ENCODE results near the gene TRPV3.

The TRPV3 gene

DNA sequence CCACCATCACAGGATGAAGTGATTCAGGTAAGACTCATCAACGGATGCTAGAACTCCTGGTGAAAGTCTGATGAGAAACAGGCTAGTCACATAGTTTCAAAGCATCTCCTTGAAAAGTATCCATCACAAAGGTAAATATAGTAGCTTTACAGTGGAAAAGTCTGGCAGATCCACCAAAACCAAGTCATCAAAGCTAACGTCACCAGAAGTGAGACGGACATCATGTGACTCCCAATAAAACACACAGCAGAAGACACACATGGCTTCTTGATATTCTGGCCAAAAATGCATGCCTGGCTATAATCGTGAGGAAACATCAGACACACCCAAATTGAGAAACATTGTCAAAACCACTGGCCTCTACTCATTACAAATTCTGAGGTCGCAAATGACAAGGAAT, 17.9 kb upstream of the TRPV3 start:
- peak; percentile 55 to 81 for DNase-seq (ENCODE audit: low read depth in 2 of 2)
- TF ChIP-seq, protein P1, sequence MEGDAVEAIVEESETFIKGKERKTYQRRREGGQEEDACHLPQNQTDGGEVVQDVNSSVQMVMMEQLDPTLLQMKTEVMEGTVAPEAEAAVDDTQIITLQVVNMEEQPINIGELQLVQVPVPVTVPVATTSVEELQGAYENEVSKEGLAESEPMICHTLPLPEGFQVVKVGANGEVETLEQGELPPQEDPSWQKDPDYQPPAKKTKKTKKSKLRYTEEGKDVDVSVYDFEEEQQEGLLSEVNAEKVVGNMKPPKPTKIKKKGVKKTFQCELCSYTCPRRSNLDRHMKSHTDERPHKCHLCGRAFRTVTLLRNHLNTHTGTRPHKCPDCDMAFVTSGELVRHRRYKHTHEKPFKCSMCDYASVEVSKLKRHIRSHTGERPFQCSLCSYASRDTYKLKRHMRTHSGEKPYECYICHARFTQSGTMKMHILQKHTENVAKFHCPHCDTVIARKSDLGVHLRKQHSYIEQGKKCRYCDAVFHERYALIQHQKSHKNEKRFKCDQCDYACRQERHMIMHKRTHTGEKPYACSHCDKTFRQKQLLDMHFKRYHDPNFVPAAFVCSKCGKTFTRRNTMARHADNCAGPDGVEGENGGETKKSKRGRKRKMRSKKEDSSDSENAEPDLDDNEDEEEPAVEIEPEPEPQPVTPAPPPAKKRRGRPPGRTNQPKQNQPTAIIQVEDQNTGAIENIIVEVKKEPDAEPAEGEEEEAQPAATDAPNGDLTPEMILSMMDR (IDR thresholded peaks at IDR 0.05; ENCODE audit: low read depth, low read length) = no peak
- H3K4me3 ChIP-seq (replicated peaks in 1 of 2; ENCODE audit: low read depth in 2 of 2, low read length in 2 of 2) = no peak overlapping the region

- no peak overlapping the region for H3K4me3 ChIP-seq (replicated peaks in 1 of 2; ENCODE audit: low read depth in 2 of 2, low read length in 2 of 2)
- TF ChIP-seq, protein P1 (IDR thresholded peaks at IDR 0.05; ENCODE audit: low read depth, low read length) = no peak
- DNase-seq (ENCODE audit: low read depth in 2 of 2) = no peak
Observed at GRCh38 chr17:3574231-3574630, 16.6 kb upstream of the TRPV3 start.

DNA sequence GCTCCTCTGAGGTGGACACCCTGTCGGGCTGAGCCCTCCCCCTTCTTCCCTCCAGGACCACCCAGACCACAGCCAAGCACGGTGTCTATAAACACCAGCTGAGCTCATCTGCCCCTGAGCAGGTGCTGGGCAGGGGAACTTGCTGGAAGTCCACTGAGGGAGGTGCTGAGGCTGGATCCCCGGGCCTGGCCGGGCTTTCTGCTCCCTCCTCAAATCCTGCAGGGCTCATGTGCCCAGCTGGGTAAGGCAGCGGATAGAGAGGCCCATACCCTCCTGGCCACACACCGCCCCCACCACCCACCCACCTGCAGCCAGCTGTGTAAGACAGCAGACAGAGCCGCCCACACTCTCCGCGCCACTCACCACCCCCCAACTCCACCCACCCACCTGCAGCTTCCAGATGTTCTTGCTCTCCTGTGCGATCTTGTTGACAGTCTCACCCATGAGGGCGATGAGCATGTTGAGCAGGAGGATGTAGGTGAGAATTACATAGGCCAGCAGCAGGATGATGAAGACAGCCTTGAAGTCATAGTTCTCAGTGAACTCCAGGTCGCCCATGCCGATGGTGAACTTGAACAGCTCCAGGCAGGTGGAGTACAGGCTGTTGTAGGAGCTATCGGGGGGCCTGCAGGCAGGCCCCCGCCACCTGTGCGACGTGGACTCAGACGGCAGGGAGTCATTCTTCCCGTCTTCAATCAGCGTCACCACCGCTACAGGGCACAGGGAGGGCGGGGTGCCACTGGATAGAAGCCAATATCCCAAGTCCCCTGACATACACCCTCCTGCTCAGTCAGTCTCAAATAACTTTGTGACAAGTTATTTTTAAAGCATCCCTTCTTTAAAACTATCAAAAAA, 15.9 kb upstream of the TRPV3 start:
- no peak for DNase-seq (ENCODE audit: low read depth in 2 of 2)
- TF ChIP-seq, protein P1 (IDR thresholded peaks at IDR 0.05; ENCODE audit: low read depth, low read length) = no peak

DNA sequence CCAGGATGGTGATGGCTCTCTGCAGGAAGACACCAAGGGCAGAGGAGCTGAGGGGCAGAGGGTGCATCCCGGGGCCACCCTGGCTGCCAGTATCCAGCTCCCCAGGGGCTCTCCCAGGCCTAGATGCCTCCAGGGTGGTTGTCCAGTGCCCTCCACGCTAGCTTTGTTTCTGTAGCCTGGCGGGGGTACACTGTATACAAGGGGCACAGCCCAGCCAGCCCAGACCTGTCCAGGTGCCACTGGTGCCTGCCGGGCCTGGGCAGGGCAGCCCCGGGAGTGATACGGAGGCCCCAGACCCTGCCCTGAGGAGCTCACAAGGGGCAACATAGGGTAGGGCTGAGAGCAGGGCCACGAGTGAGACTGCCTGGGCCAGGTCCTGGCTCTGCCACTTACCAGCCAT, 14.6 kb upstream of the TRPV3 start:
- TF ChIP-seq, protein P1 (IDR thresholded peaks at IDR 0.05; ENCODE audit: low read depth, low read length) = no peak
- H3K4me3 ChIP-seq (replicated peaks in 1 of 2; ENCODE audit: low read depth in 2 of 2, low read length in 2 of 2) = no peak overlapping the region
- DNase-seq (ENCODE audit: low read depth in 2 of 2) = no peak

More for the DNA sequence above, 15.9 kb upstream of the TRPV3 start:
- H3K4me3 ChIP-seq (replicated peaks in 1 of 2; ENCODE audit: low read depth in 2 of 2, low read length in 2 of 2) = no peak overlapping the region

DNA sequence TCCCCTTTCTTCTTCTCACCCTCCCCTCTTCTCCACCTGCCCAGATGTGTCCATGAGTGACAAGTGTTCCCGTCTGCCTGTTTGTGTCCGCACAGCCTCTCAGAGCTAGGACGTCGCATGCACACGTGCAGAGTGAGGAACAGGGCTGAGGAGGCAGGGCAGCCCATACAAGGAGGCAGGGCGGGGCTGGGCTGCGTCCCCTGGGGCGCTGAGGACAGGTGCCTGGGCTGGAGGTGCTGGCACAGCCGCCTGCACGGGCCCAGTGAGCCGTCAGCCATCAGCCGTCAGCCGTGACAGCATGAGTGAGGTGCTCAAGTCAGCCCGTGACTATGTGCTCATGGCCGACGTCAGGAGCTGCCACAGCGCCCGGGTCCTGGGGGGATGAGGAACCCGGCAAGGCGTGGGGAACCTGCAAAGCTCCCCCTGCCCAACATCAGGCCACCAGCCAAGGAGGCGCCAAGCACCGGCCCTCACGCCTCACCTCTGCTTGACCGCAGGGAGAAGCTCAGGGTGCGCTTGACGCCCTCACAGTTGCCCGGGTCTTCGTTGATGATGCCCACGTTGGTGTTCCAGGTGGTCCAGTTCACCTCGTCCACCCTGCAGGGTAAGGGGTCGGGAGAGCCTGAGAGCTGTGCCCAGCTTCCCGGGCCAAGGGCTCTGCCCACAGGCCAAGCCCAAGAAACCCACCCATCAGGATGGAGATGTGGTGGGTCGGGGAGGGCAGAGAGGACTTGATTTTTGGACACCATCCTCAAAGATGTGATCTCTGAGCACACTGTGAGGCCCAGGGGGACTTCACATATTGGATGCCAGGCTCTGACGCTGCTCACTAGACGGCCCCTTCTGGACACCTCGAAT, 13.7 kb upstream of the TRPV3 start:
- no peak for DNase-seq (ENCODE audit: low read depth in 2 of 2)
- TF ChIP-seq, protein P1 (IDR thresholded peaks at IDR 0.05; ENCODE audit: low read depth, low read length) = no peak
- no peak overlapping the region for H3K4me3 ChIP-seq (replicated peaks in 1 of 2; ENCODE audit: low read depth in 2 of 2, low read length in 2 of 2)

DNA sequence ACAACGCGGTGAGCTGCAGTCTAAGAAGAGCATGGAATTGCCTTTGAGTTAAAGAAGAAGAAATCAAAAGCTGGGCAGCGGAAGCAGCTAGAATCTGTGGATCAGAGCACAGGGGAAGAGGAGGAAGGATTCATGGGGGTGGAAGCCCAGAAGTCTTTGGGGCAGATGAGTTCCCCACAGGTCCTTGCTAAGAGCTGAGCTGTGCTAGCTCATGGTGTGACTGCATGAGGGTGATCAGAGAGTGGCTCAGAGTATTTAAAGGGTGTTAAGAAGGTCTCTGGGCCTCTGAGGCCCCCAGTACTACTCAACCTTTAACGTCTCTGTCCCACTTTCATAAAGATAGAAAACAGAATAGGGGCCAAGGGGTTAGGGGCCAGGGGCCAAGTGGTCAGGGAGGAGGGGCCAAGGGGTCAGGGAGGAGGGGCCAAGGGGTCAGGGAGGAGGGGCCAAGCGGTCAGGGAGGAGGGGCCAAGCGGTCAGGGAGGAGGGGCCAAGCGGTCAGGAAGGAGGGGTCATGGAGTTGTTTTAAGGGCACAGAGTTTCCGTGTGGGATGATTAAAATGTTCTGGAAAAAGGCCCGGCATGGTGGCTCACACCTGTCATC, 12.0 kb upstream of the TRPV3 start:
- TF ChIP-seq, protein P1 (IDR thresholded peaks at IDR 0.05; ENCODE audit: low read depth, low read length) = no peak
- no peak for DNase-seq (ENCODE audit: low read depth in 2 of 2)
- no peak overlapping the region for H3K4me3 ChIP-seq (replicated peaks in 1 of 2; ENCODE audit: low read depth in 2 of 2, low read length in 2 of 2)

Measured in cardiac fibroblast (primary cell).